SK-N-SH (cell line): ENCODE data around the gene UBAC2. TPM values are rescaled to one million over a fixed set of nuclear protein-coding genes. Genes with fewer than 3 reads are reported as not detected.

Source experiments
- CTCF ChIA-PET: fragments of 300-600, 350-600 bp; formaldehyde crosslinking; extraction: SDS; loops from one replicate; lab custom pipeline; 2021; lab: Yijun Ruan, JAX
- POLR2A ChIA-PET: fragments of 350-600 bp; sonication (Branson Sonifier 250); formaldehyde crosslinking; extraction: SDS; loops from one replicate; lab custom pipeline; 2020; ENCODE audit warnings: antibody characterized with exemption, inconsistent platforms; lab: Yijun Ruan, JAX
- DNase-seq: peaks from one replicate; pipeline ENCODE4 v3.0.0; 2012
- H2AFZ ChIP-seq: fragments of 200-600 bp; sonication (generic); 2 replicates; pipeline ENCODE4 v1.8.1; 2016; ENCODE audit warnings: antibody characterized with exemption, mild to moderate bottlenecking, low read depth
- H3F3A ChIP-seq: fragments of 200-600 bp; sonication (generic); replicated peaks from 2 replicates; pipeline ENCODE3; 2016; ENCODE audit warnings: antibody characterized with exemption, mild to moderate bottlenecking; ENCODE audit not compliant: insufficient read depth
- H3K27ac ChIP-seq, 2 experiments: fragments of 200-500 bp in 1 of 2; fragments of 200-600 bp in 1 of 2; sonication (Bioruptor generic) in 1 of 2; sonication (generic), shearing (Covaris generic) in 1 of 2; 2 replicates each; pipeline versions ENCODE4 v1.5.1 to v1.6.1; 2014 to 2016; ENCODE audit warnings: low read depth in 2 of 2, inconsistent platforms in 1 of 2, low read length in 1 of 2, mild to moderate bottlenecking in 1 of 2, mixed read lengths in 1 of 2
- H3K27me3 ChIP-seq: fragments of 200-600 bp; sonication (generic), shearing (Covaris generic); 2 replicates; pipeline ENCODE4 v1.6.1; 2016; ENCODE audit warnings: mixed run types; ENCODE audit not compliant: insufficient read depth
- H3K36me3 ChIP-seq, 2 experiments: fragments of 200-500 bp in 1 of 2; fragments of 200-600 bp in 1 of 2; sonication (Bioruptor generic) in 1 of 2; sonication (generic) in 1 of 2; replicated peaks in 1 of 2; 2 replicates each; pipeline versions ENCODE3 to v1.5.1; 2014 to 2016; ENCODE audit warnings: low read length in 1 of 2, mild to moderate bottlenecking in 1 of 2; ENCODE audit not compliant: insufficient read depth in 2 of 2, control insufficient read depth in 1 of 2
- H3K4me1 ChIP-seq, 2 experiments: fragments of 200-500 bp in 1 of 2; fragments of 200-600 bp in 1 of 2; sonication (Bioruptor generic) in 1 of 2; sonication (generic), shearing (Covaris generic) in 1 of 2; 2 replicates each; pipeline versions ENCODE4 v1.5.1 to v1.6.1; 2014 to 2016; ENCODE audit warnings: low read depth in 1 of 2, low read length in 1 of 2, mixed run types in 1 of 2; ENCODE audit not compliant: insufficient read depth in 2 of 2, control insufficient read depth in 1 of 2
- H3K4me2 ChIP-seq: fragments of 200-600 bp; sonication (generic), shearing (Covaris generic); 2 replicates; pipeline ENCODE4 v1.6.1; 2017; ENCODE audit warnings: mixed run types
- H3K4me3 ChIP-seq, 2 experiments: fragments of 200-500 bp in 1 of 2; fragments of 200-600 bp in 1 of 2; sonication (Bioruptor generic) in 1 of 2; sonication (generic), shearing (Covaris generic) in 1 of 2; 2 replicates each; pipeline versions ENCODE4 v1.5.1 to v1.8.1; 2014 to 2016; ENCODE audit warnings: low read depth in 2 of 2, inconsistent platforms in 1 of 2, low read length in 1 of 2, mild to moderate bottlenecking in 1 of 2, mixed read lengths in 1 of 2, moderate library complexity in 1 of 2
- H3K79me2 ChIP-seq: fragments of 200-600 bp; sonication (generic); 2 replicates; pipeline ENCODE4 v1.8.1; 2017; ENCODE audit warnings: mild to moderate bottlenecking; ENCODE audit not compliant: insufficient read depth
- H3K9ac ChIP-seq: fragments of 200-600 bp; sonication (generic); 2 replicates; pipeline ENCODE4 v1.6.1; 2017; ENCODE audit warnings: mixed run types
- H3K9me2 ChIP-seq: fragments of 200-600 bp; sonication (generic); 2 replicates; pipeline ENCODE4 v1.6.1; 2017; ENCODE audit warnings: mixed run types
- H3K9me3 ChIP-seq: fragments of 200-600 bp; sonication (generic); 2 replicates; pipeline ENCODE4 v1.6.1; 2017; ENCODE audit warnings: mixed run types, mild to moderate bottlenecking, moderate library complexity
- H4K20me1 ChIP-seq: fragments of 200-600 bp; sonication (generic); 2 replicates; pipeline ENCODE4 v1.6.1; 2017; ENCODE audit warnings: mild to moderate bottlenecking, mixed run types; ENCODE audit not compliant: insufficient read depth
- ELF1 ChIP-seq: IDR thresholded peaks from 2 replicates; pipeline ENCODE4 v1.4.0; 2012
- EP300 ChIP-seq, 2 experiments: IDR thresholded peaks; 2 replicates each; pipeline versions ENCODE4 v1.4.0 to v1.6.1; 2012; ENCODE audit warnings: borderline replicate concordance in 1 of 2, low read depth in 1 of 2, low read length in 1 of 2
- EZH2phosphoT487 ChIP-seq: fragments of 200-600 bp; sonication (generic); IDR thresholded peaks from 2 replicates; pipeline ENCODE4 v1.6.1; 2017; ENCODE audit warnings: low read depth, mixed run types, mild to moderate bottlenecking, antibody characterized with exemption, moderate library complexity, borderline replicate concordance
- FOXM1 ChIP-seq: IDR thresholded peaks from 2 replicates; pipeline ENCODE4 v1.4.0; 2012; ENCODE audit warnings: low read depth, mild to moderate bottlenecking
- GABPA ChIP-seq: IDR thresholded peaks from 2 replicates; pipeline ENCODE4 v1.4.0; 2012; ENCODE audit warnings: low read depth, mild to moderate bottlenecking
- GATA2 ChIP-seq: sonication (generic); formaldehyde crosslinking; IDR thresholded peaks from 2 replicates; pipeline ENCODE4 v1.5.0; 2020; ENCODE audit warnings: mild to moderate bottlenecking, missing genetic modification reagents
- IRF3 ChIP-seq: fragments of 150-350 bp; IDR thresholded peaks from 2 replicates; pipeline ENCODE4 v1.6.1; 2016; ENCODE audit warnings: mild to moderate bottlenecking, low read depth, low read length
- PBX3 ChIP-seq: IDR thresholded peaks from 2 replicates; pipeline ENCODE4; 2012
- POLR2AphosphoS5 ChIP-seq: IDR thresholded peaks from 2 replicates; pipeline ENCODE4 v1.6.1; 2012; ENCODE audit warnings: low read depth, low read length
- RAD21 ChIP-seq: IDR thresholded peaks from 2 replicates; pipeline ENCODE4 v1.6.1; 2012; ENCODE audit warnings: mild to moderate bottlenecking, low read length
- RFX5 ChIP-seq: IDR thresholded peaks from 2 replicates; pipeline ENCODE4 v1.6.1; 2012; ENCODE audit warnings: mild to moderate bottlenecking, improper control_type of control experiment, low read length
- WGBS: methylation state at CpG from one replicate; pipeline ENCODE4 v1.1.6; 2017; ENCODE audit warnings: low lambda C conversion rate; 5-methylcytosine and 5-hydroxymethylcytosine counted together
- polyA plus RNA-seq, 3 experiments: library from polyadenylated mRNA; depleted of rRNA; stranded (reverse); fragments of >200 nt; gene quantifications; 2 replicates each; pipeline ENCODE4 v1.2.3, GENCODE V29; 2012
- TF ChIP-seq, protein P1 (sequence below): fragments of 200-600 bp; sonication (generic); IDR thresholded peaks from 2 replicates; pipeline ENCODE4 v1.6.1; 2017; ENCODE audit warnings: antibody characterized with exemption, mild to moderate bottlenecking, moderate library complexity
- TF ChIP-seq, protein P2 (sequence below): IDR thresholded peaks from 2 replicates; pipeline ENCODE4 v1.6.1; 2012; ENCODE audit warnings: mild to moderate bottlenecking, low read depth, low read length, moderate library complexity

UBAC2 gene
- polyA plus RNA-seq, 1 of the 3 experiments (the other 2 are of a cell fraction) = 79.0 TPM

DNA sequence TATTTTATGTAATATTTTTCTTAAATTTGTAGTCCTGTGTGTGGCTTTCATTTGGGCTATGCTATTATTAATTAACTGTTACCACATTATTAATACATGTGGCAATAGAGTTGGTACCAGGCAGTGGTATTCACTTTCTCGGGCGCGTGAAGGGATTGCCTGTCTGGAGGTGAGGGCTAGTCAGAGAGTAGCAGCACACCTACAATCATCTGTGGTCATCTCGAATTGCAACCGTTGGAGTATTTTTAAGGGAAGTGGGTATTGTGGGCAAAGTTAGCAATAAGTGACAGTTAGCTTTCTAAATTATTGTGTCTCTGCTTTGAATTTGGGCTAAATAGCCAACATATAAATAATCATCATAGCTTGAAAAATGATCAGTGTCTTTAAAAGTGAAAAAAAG is 77.5 kb downstream of the UBAC2 start:
- peaks cover 5% of the 10 kb centered on the region; the same call in 1 of the 2 replicates for H4K20me1 ChIP-seq
- ChIA-PET CTCF (interaction anchor here (1.1 to 7.8 kb wide), 3 partner anchors 8 to 158 kb away, joined by 4 to 38 read pairs (median 6); no protein-coding TSS in a partner anchor), POLR2A (no interaction called here)
- H3K4me1 ChIP-seq = peaks cover 3 to 7% of the 10 kb centered on the region in 2 experiments; a peak in 3 of 4 replicates
- H3K9ac ChIP-seq = no peak overlapping the region
- no peak overlapping the region for H3K4me3 ChIP-seq
- H3K36me3 ChIP-seq = peaks cover 0 to 8% of the 10 kb centered on the region in 2 experiments
- H3F3A ChIP-seq = peaks cover 10% of the 10 kb centered on the region
- 100% methylated on average over 5 of the region's 5 CpGs for WGBS
- H2AFZ ChIP-seq = no peak overlapping the region
- H3K79me2 ChIP-seq = peaks cover 3% of the 10 kb centered on the region; the same call in 1 of the 2 replicates
- DNase-seq = no peak
- H3K9me2 ChIP-seq = no peaks in the 10 kb centered on the region
- TF ChIP-seq, protein P1, sequence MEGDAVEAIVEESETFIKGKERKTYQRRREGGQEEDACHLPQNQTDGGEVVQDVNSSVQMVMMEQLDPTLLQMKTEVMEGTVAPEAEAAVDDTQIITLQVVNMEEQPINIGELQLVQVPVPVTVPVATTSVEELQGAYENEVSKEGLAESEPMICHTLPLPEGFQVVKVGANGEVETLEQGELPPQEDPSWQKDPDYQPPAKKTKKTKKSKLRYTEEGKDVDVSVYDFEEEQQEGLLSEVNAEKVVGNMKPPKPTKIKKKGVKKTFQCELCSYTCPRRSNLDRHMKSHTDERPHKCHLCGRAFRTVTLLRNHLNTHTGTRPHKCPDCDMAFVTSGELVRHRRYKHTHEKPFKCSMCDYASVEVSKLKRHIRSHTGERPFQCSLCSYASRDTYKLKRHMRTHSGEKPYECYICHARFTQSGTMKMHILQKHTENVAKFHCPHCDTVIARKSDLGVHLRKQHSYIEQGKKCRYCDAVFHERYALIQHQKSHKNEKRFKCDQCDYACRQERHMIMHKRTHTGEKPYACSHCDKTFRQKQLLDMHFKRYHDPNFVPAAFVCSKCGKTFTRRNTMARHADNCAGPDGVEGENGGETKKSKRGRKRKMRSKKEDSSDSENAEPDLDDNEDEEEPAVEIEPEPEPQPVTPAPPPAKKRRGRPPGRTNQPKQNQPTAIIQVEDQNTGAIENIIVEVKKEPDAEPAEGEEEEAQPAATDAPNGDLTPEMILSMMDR = no peak
- TF ChIP-seq, protein P2, sequence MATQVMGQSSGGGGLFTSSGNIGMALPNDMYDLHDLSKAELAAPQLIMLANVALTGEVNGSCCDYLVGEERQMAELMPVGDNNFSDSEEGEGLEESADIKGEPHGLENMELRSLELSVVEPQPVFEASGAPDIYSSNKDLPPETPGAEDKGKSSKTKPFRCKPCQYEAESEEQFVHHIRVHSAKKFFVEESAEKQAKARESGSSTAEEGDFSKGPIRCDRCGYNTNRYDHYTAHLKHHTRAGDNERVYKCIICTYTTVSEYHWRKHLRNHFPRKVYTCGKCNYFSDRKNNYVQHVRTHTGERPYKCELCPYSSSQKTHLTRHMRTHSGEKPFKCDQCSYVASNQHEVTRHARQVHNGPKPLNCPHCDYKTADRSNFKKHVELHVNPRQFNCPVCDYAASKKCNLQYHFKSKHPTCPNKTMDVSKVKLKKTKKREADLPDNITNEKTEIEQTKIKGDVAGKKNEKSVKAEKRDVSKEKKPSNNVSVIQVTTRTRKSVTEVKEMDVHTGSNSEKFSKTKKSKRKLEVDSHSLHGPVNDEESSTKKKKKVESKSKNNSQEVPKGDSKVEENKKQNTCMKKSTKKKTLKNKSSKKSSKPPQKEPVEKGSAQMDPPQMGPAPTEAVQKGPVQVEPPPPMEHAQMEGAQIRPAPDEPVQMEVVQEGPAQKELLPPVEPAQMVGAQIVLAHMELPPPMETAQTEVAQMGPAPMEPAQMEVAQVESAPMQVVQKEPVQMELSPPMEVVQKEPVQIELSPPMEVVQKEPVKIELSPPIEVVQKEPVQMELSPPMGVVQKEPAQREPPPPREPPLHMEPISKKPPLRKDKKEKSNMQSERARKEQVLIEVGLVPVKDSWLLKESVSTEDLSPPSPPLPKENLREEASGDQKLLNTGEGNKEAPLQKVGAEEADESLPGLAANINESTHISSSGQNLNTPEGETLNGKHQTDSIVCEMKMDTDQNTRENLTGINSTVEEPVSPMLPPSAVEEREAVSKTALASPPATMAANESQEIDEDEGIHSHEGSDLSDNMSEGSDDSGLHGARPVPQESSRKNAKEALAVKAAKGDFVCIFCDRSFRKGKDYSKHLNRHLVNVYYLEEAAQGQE = no peak
- TF ChIP-seq GABPA (no peak), FOXM1 (no peak)
- H3K27ac ChIP-seq = no peak overlapping the region
- no peaks in the 10 kb centered on the region for H3K27me3 ChIP-seq
- H3K4me2 ChIP-seq = no peak overlapping the region
- H3K9me3 ChIP-seq = no peaks in the 10 kb centered on the region

DNA sequence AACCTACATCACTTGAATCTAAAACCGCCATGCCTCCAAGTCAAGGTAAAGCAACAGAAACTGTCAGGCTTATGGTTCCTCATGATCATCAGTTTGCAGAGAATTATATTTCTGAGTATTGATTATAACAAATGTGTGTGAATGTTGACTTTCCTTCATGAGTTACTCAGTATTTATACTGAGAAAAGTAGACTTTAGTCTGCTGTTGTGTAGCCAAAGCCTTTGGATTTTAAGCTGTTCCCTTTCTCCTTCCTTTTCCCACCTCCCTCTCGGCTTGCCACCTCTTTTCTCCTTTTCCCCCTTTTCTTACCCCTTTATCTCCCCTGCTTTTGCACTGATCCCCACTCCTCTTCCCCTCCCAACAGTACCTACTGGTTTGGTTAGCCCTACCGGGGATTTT is 78.2 kb downstream of the UBAC2 start:
- Histone ChIP-seq H3K4me2 (no peak overlapping the region), H3K27me3 (no peaks in the 10 kb centered on the region), H3K9me3 (no peaks in the 10 kb centered on the region), H2AFZ (no peak overlapping the region), H3K4me1 (peaks cover 3 to 7% of the 10 kb centered on the region in 2 experiments; a peak in 3 of 4 replicates), H3K9me2 (no peaks in the 10 kb centered on the region), H3K36me3 (peaks cover 0 to 8% of the 10 kb centered on the region in 2 experiments), H3K27ac (no peak overlapping the region), H4K20me1 (peaks cover 5% of the 10 kb centered on the region; the same call in 1 of the 2 replicates), H3F3A (peaks cover 11% of the 10 kb centered on the region), H3K4me3 (no peak overlapping the region), H3K9ac (no peak overlapping the region), H3K79me2 (peaks cover 3% of the 10 kb centered on the region; the same call in 1 of the 2 replicates)
- no peak for DNase-seq
- WGBS = 96% methylated on average over 3 of the region's 3 CpGs
- ChIA-PET POLR2A (no interaction called here), CTCF (interaction anchor here (1.1 to 7.8 kb wide), 3 partner anchors 9 to 158 kb away, joined by 4 to 38 read pairs (median 6); no protein-coding TSS in a partner anchor)
- TF ChIP-seq ELF1 = no peak
- TF ChIP-seq IRF3 = no peak
- no peak for TF ChIP-seq POLR2AphosphoS5
- no peak for TF ChIP-seq EZH2phosphoT487
- TF ChIP-seq, protein P1 = no peak
- no peak for TF ChIP-seq RFX5
- no peak for TF ChIP-seq GATA2 (CRISPR knock-in tag)
- TF ChIP-seq EP300 (IDR thresholded peaks at IDR 0.05; ENCODE audit: borderline replicate concordance in 1 of 2, low read depth in 1 of 2, low read length in 1 of 2) = no peak
- TF ChIP-seq GABPA = no peak
- no peak for TF ChIP-seq RAD21
- no peak for TF ChIP-seq PBX3
